Measurements from ENCODE around the gene MS4A3.

MS4A3 gene

DNA sequence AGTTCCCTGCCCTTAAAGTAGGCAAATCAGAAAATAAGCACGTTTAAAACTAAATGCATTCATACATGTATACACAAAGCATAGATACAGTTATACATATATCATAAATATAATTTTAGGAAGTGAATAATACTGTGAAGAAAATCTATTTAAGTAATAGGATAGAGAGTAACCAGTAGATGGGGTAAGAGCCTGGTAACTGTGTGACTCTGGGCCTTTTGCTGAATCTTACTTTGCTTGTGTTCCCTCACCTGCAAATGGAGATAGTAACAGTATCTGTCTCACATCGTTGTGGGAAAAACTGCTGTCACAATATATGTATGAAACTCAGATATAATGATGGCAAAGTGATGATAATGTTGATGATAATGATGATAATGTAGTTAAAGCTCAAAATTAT is 61.9 kb downstream of the MS4A3 start:
- Histone ChIP-seq H2AFZ (ENCODE audit: low read length, unreplicated experiment) (no peak overlapping the region), H3K27ac (ENCODE audit: low read depth, low read length) (no peak overlapping the region), H3K27me3 (ENCODE audit: insufficient read depth, low read length) (no peaks in the 10 kb centered on the region), H3K79me2 (ENCODE audit: control insufficient read depth, insufficient read depth, low read length, unreplicated experiment) (no peaks in the 10 kb centered on the region), H3K36me3 (ENCODE audit: insufficient read depth, low read length) (no peaks in the 10 kb centered on the region), H3K4me1 (ENCODE audit: control insufficient read depth, insufficient read depth, low read length, unreplicated experiment) (no peaks in the 10 kb centered on the region), H3K4me3 (ENCODE audit: low read depth, low read length) (no peak overlapping the region)

DNA sequence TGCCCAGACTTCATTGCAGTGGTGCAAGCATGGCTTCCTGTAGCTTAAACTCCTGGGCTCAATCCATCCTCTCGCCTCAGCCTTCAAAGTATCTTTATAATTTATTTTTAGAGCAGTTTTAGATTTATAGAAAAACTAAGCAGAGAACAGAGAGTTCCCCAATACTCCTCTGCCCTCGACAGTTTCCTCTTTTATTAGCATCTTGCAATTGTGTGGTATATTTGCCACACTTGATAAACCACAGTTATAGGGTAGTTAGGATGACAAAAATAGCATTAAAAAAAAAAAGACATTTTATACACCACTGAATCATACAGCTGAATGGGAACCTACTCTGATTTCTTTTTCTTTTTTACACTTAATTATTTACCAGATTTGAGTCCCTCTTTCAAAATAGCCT is 63.2 kb downstream of the MS4A3 start:
- no peaks in the 10 kb centered on the region for H3K79me2 ChIP-seq (ENCODE audit: control insufficient read depth, insufficient read depth, low read length, unreplicated experiment)
- no peak overlapping the region for H3K4me3 ChIP-seq (ENCODE audit: low read depth, low read length)
- H3K36me3 ChIP-seq (ENCODE audit: insufficient read depth, low read length), result no peaks in the 10 kb centered on the region
- H3K27ac ChIP-seq (ENCODE audit: low read depth, low read length), result no peak overlapping the region
- H2AFZ ChIP-seq (ENCODE audit: low read length, unreplicated experiment), result no peak overlapping the region
- no peaks in the 10 kb centered on the region for H3K27me3 ChIP-seq (ENCODE audit: insufficient read depth, low read length)
- no peaks in the 10 kb centered on the region for H3K4me1 ChIP-seq (ENCODE audit: control insufficient read depth, insufficient read depth, low read length, unreplicated experiment)
